Measurements from ENCODE around the gene FHIT. TPM values are rescaled to one million over a fixed set of nuclear protein-coding genes. Genes with fewer than 3 reads are reported as not detected.
"Not testable (repeated sequence)": the region's sequence is repeated elsewhere in the genome, so short reads cannot be mapped to it uniquely, and the experiment has no call there.

Gene FHIT
- total RNA-seq, 1 experiment from 2014 or later = 0.34 TPM

GRCh38 chr3:59809016-59809415 is 1442.2 kb downstream of the FHIT start:
- peak; percentile 60 for DNase-seq (ENCODE audit: low read depth)

- no peak for DNase-seq (ENCODE audit: low read depth)
Measured at GRCh38 chr3:59808446-59808845, 1442.8 kb downstream of the FHIT start.

GRCh38 chr3:59803268-59803667 is 1448.0 kb downstream of the FHIT start:
- DNase-seq (ENCODE audit: low read depth) = no peak

- DNase-seq (ENCODE audit: low read depth) = not testable (repeated sequence)
Measured at GRCh38 chr3:59802453-59802852, 1448.8 kb downstream of the FHIT start.

GRCh38 chr3:59802045-59802444 is 1449.2 kb downstream of the FHIT start:
- no peak for DNase-seq (ENCODE audit: low read depth)

- DNase-seq (ENCODE audit: low read depth) = no peak
Measured at GRCh38 chr3:59800481-59800880, 1450.8 kb downstream of the FHIT start.

- no peak for DNase-seq (ENCODE audit: low read depth)
Measured at GRCh38 chr3:59798372-59799086, 1452.7 kb downstream of the FHIT start.

- DNase-seq (ENCODE audit: low read depth) = no peak
Measured at GRCh38 chr3:59797533-59797932, 1453.7 kb downstream of the FHIT start.

GRCh38 chr3:59796456-59796855 is 1454.8 kb downstream of the FHIT start:
- no peak for DNase-seq (ENCODE audit: low read depth)

- no peak for DNase-seq (ENCODE audit: low read depth)
Measured at GRCh38 chr3:59795756-59796155, 1455.5 kb downstream of the FHIT start.

GRCh38 chr3:59793976-59794375 is 1457.3 kb downstream of the FHIT start:
- DNase-seq (ENCODE audit: low read depth) = no peak

- DNase-seq (ENCODE audit: low read depth) = no peak
Measured at GRCh38 chr3:59791774-59792308, 1459.4 kb downstream of the FHIT start.

GRCh38 chr3:59790241-59790640 is 1461.0 kb downstream of the FHIT start:
- DNase-seq (ENCODE audit: low read depth) = no peak

GRCh38 chr3:59788801-59789200 is 1462.5 kb downstream of the FHIT start:
- DNase-seq (ENCODE audit: low read depth) = no peak

- DNase-seq (ENCODE audit: low read depth) = no peak
Measured at GRCh38 chr3:59788133-59788532, 1463.1 kb downstream of the FHIT start.

- no peak for DNase-seq (ENCODE audit: low read depth)
Measured at GRCh38 chr3:59786374-59786773, 1464.9 kb downstream of the FHIT start.

GRCh38 chr3:59784164-59784563 is 1467.1 kb downstream of the FHIT start:
- no peak for DNase-seq (ENCODE audit: low read depth)

GRCh38 chr3:59783468-59783988 is 1467.7 kb downstream of the FHIT start:
- DNase-seq (ENCODE audit: low read depth) = no peak

GRCh38 chr3:59782664-59783063 is 1468.6 kb downstream of the FHIT start:
- DNase-seq (ENCODE audit: low read depth) = no peak

- DNase-seq (ENCODE audit: low read depth) = no peak
Measured at GRCh38 chr3:59780209-59780608, 1471.0 kb downstream of the FHIT start.

GRCh38 chr3:59779260-59779659 is 1472.0 kb downstream of the FHIT start:
- no peak for DNase-seq (ENCODE audit: low read depth)

GRCh38 chr3:59777667-59778077 is 1473.6 kb downstream of the FHIT start:
- no peak for DNase-seq (ENCODE audit: low read depth)

- DNase-seq (ENCODE audit: low read depth) = no peak
Measured at GRCh38 chr3:59777066-59777465, 1474.2 kb downstream of the FHIT start.

Measured in LHCN-M2 (cell line).